ENCODE measurements around the gene SGCA.

SGCA gene

DNA sequence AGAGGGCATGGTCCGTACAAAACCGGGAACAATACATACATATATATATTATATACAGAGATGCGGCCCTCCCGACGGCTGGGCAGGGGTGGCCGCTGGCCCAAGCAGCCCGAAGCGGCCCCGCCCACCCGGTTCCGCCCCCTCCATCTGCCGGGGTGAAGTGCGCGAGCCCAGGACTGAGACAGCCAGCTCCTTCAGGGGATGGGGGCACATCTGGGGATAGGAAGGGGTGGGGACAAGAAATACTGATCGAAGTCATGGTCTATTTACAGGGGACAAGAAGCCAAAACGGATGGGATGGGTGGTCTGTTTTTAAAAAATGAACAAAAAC, 32.1 kb upstream of the SGCA start:
- no peaks in the 10 kb centered on the region for H3K9me3 ChIP-seq (ENCODE audit: control insufficient read depth, insufficient read depth, low read length)
- no peak overlapping the region for H3K4me3 ChIP-seq (ENCODE audit: low read length)
- no peak for TF ChIP-seq EZH2phosphoT487 (IDR thresholded peaks at IDR 0.05; ENCODE audit: borderline replicate concordance, low read length)
- TF ChIP-seq, protein P1, sequence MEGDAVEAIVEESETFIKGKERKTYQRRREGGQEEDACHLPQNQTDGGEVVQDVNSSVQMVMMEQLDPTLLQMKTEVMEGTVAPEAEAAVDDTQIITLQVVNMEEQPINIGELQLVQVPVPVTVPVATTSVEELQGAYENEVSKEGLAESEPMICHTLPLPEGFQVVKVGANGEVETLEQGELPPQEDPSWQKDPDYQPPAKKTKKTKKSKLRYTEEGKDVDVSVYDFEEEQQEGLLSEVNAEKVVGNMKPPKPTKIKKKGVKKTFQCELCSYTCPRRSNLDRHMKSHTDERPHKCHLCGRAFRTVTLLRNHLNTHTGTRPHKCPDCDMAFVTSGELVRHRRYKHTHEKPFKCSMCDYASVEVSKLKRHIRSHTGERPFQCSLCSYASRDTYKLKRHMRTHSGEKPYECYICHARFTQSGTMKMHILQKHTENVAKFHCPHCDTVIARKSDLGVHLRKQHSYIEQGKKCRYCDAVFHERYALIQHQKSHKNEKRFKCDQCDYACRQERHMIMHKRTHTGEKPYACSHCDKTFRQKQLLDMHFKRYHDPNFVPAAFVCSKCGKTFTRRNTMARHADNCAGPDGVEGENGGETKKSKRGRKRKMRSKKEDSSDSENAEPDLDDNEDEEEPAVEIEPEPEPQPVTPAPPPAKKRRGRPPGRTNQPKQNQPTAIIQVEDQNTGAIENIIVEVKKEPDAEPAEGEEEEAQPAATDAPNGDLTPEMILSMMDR (IDR thresholded peaks at IDR 0.05; ENCODE audit: low read depth, low read length, poor library complexity, severe bottlenecking), result no peak
- H3K79me2 ChIP-seq (ENCODE audit: control insufficient read depth, low read length), result no peaks in the 10 kb centered on the region
- H3K9me2 ChIP-seq (replicated peaks; ENCODE audit: control insufficient read depth, low read length), result no peaks in the 10 kb centered on the region
- H3K36me3 ChIP-seq (ENCODE audit: control insufficient read depth, low read length), result peaks cover 44% of the 10 kb centered on the region
- H4K20me1 ChIP-seq (ENCODE audit: control insufficient read depth, insufficient read depth, low read depth, low read length), result peaks cover 10% of the 10 kb centered on the region; the same call in 1 of the 2 replicates
- 0 out of 2 replicates have a peak, but pooled peaks cover 5% of the 10 kb centered on the region for H3F3A ChIP-seq (ENCODE audit: control insufficient read depth, insufficient read depth)
- H3K4me1 ChIP-seq (ENCODE audit: control insufficient read depth, low read length), result peaks cover 6% of the 10 kb centered on the region; the same call in 1 of the 2 replicates
- peaks cover 21% of the 10 kb centered on the region for H3K27me3 ChIP-seq (ENCODE audit: control insufficient read depth, low read length)
- no peak overlapping the region for H3K27ac ChIP-seq (ENCODE audit: low read depth, low read length)
- no peak overlapping the region for H3K4me2 ChIP-seq (ENCODE audit: low read length)

DNA sequence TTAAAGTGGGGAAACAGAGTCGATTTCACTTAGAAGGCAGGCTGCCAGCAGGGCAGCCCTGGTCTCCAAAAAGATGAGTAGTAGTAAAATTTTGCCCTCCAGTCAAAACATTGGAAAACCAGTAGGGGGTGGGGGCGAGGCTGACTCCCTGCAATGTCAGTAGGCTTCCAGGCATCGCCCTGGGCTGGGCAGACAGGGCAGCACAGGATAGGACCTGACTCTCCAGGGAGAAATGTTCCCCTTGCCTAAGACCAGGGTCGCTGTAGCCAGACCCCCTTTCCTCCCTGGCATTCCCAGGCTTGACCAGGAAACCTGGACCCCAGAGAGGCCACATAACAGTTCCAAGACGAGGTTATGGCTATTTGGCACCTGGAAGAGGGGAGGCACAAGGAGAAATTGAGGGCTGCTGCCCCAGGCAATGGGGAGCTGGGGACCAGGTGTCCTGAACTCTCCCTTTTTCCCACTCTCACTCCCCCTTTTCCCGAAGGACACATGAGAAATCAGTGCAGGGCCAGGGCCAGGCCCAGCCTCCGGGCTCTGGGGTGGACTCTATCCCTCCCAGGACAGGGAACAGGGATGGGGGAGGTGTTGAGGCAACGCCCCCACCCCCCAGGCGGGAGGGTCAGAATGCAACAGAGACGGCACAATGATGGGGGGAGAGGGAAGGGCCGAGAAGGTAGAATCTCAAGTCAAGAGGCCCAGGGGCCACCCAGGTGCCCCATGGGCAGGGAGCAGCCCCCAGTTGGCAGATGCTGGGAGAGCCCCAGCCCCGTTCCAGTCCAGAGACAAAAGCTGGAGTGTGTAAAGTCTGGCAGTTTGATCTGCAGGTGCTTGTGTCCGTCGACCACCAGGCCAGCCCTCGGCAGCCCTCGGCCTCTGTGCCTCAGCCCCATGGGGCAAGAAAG, 31.3 kb upstream of the SGCA start:
- H3K9me2 ChIP-seq (replicated peaks; ENCODE audit: control insufficient read depth, low read length), result no peaks in the 10 kb centered on the region
- no peaks in the 10 kb centered on the region for H3K9me3 ChIP-seq (ENCODE audit: control insufficient read depth, insufficient read depth, low read length)
- peaks cover 6% of the 10 kb centered on the region; the same call in 1 of the 2 replicates for H3K4me1 ChIP-seq (ENCODE audit: control insufficient read depth, low read length)
- peaks cover 17% of the 10 kb centered on the region for H4K20me1 ChIP-seq (ENCODE audit: control insufficient read depth, insufficient read depth, low read depth, low read length)
- no peak for TF ChIP-seq EZH2phosphoT487 (IDR thresholded peaks at IDR 0.05; ENCODE audit: borderline replicate concordance, low read length)
- TF ChIP-seq, protein P1 (IDR thresholded peaks at IDR 0.05; ENCODE audit: low read depth, low read length, poor library complexity, severe bottlenecking), result no peak
- H3K4me2 ChIP-seq (ENCODE audit: low read length), result no peak overlapping the region
- 0 out of 2 replicates have a peak, but pooled peaks cover 5% of the 10 kb centered on the region for H3F3A ChIP-seq (ENCODE audit: control insufficient read depth, insufficient read depth)
- H3K36me3 ChIP-seq (ENCODE audit: control insufficient read depth, low read length), result peaks cover 52% of the 10 kb centered on the region
- no peak overlapping the region for H3K4me3 ChIP-seq (ENCODE audit: low read length)
- H3K79me2 ChIP-seq (ENCODE audit: control insufficient read depth, low read length), result peaks cover 5% of the 10 kb centered on the region
- H3K27ac ChIP-seq (ENCODE audit: low read depth, low read length), result no peak overlapping the region
- H3K27me3 ChIP-seq (ENCODE audit: control insufficient read depth, low read length), result peaks cover 15% of the 10 kb centered on the region

DNA sequence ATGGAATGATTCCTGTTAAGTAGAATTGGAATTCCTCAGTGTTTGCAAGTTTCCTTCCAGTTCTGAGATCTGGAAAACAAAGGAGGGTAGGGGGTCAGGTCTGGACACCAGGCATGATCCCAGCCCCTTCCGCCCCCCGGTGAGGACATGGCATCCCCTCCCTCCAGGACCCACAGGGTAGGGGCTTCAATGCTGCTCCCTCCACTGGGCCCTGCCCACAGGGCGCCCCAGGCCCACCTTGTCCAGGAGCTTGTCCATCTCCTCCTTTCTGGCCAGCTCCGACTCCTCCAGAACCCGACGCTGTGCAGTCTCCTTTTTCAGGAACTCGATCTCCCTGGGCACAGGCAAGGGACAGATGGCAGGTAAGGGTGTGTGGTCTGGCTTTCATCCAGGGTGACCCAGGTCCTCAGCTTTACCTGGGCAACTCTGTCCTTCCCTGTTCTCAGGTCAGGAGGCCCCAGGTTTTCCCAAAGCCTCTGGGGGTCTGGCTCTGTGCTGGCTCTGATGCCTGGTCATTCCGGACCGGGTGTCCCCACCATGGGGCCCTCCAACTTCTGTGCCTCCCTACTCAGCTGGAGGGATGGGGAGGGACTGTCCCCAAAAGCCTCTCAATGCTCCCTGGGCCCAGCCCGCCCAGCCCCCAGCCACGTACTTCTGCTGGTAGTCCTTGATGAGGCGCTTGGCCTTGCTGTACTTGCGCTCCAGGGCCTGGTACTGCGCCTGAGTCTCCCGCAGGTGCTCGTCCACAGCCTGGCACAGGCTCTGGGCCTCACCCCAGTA, 30.3 kb upstream of the SGCA start:
- no peak for TF ChIP-seq EZH2phosphoT487 (IDR thresholded peaks at IDR 0.05; ENCODE audit: borderline replicate concordance, low read length)
- TF ChIP-seq, protein P1 (IDR thresholded peaks at IDR 0.05; ENCODE audit: low read depth, low read length, poor library complexity, severe bottlenecking), result no peak
- no peak overlapping the region for H3K27ac ChIP-seq (ENCODE audit: low read depth, low read length)

More for the DNA sequence above, 30.3 kb upstream of the SGCA start:
- H3K4me3 ChIP-seq (ENCODE audit: low read length), result no peak overlapping the region
- H3K79me2 ChIP-seq (ENCODE audit: control insufficient read depth, low read length), result peaks cover 8% of the 10 kb centered on the region
- peaks cover 6% of the 10 kb centered on the region for H3K27me3 ChIP-seq (ENCODE audit: control insufficient read depth, low read length)
- peaks cover 9% of the 10 kb centered on the region for H3K4me1 ChIP-seq (ENCODE audit: control insufficient read depth, low read length)
- no peak overlapping the region for H3K4me2 ChIP-seq (ENCODE audit: low read length)
- no peaks in the 10 kb centered on the region for H3K9me2 ChIP-seq (replicated peaks; ENCODE audit: control insufficient read depth, low read length)
- 0 out of 2 replicates have a peak, but pooled peaks cover 8% of the 10 kb centered on the region for H3F3A ChIP-seq (ENCODE audit: control insufficient read depth, insufficient read depth)
- peaks cover 22% of the 10 kb centered on the region for H4K20me1 ChIP-seq (ENCODE audit: control insufficient read depth, insufficient read depth, low read depth, low read length)
- H3K36me3 ChIP-seq (ENCODE audit: control insufficient read depth, low read length), result peaks cover 62% of the 10 kb centered on the region
- H3K9me3 ChIP-seq (ENCODE audit: control insufficient read depth, insufficient read depth, low read length), result no peaks in the 10 kb centered on the region
